SKM-1 (cell line): ENCODE measurements around the gene SRCIN1.
"Not testable (repeated sequence)": the region's sequence is repeated elsewhere in the genome, so short reads cannot be mapped to it uniquely, and the experiment has no call there.

ENCODE experiments used
- DNase-seq: peaks from one replicate; lab custom pipeline; 2025; ENCODE audit not compliant: unreplicated experiment; lab: John Stamatoyannopoulos, UW

Gene SRCIN1, protein sequence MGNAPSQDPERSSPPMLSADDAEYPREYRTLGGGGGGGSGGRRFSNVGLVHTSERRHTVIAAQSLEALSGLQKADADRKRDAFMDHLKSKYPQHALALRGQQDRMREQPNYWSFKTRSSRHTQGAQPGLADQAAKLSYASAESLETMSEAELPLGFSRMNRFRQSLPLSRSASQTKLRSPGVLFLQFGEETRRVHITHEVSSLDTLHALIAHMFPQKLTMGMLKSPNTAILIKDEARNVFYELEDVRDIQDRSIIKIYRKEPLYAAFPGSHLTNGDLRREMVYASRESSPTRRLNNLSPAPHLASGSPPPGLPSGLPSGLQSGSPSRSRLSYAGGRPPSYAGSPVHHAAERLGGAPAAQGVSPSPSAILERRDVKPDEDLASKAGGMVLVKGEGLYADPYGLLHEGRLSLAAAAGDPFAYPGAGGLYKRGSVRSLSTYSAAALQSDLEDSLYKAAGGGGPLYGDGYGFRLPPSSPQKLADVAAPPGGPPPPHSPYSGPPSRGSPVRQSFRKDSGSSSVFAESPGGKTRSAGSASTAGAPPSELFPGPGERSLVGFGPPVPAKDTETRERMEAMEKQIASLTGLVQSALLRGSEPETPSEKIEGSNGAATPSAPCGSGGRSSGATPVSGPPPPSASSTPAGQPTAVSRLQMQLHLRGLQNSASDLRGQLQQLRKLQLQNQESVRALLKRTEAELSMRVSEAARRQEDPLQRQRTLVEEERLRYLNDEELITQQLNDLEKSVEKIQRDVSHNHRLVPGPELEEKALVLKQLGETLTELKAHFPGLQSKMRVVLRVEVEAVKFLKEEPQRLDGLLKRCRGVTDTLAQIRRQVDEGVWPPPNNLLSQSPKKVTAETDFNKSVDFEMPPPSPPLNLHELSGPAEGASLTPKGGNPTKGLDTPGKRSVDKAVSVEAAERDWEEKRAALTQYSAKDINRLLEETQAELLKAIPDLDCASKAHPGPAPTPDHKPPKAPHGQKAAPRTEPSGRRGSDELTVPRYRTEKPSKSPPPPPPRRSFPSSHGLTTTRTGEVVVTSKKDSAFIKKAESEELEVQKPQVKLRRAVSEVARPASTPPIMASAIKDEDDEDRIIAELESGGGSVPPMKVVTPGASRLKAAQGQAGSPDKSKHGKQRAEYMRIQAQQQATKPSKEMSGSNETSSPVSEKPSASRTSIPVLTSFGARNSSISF

DNA sequence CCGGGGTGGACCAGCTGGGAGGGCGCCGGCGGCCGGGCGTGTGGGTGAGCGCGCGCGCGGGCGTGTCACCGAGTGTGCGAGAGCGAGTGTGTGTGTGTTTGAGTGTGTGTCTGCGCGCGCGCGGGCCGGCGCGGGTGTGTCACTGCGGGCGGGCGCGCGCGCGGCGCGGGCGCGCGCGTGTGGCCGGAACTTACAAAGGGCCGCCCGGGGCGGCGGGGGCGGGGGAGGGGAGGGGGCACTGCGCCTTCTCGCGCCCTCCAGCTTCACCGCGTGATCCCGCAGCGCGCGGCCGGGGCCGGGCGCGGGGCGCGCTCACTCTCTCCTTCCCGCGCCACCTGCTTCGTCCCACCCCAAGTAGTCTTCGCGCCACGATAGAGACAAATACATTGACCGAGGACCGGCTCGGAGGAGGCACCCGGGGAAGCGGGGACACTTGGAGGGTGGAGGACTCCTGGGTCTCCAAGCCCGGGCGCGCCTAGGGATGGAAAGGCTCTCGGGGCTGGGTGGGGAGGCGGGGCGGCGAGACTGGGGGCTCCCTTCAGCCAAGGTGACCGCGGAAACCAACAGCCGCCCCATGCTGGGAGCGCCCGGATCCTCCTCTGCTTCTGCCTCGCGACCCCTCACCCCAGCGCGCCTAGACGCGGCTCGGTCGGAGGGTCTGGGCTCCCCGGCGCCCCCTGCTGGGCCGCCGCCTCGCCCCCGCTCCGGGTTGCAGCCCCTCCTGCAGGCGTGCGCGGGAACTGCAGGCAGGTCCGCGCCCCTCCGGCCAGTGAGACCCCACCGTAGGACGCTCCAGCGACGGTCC, at the start of gene SRCIN1:
TSS of gene SRCIN1 (minus strand) at position 112 of the 805 bp plus-strand sequence. CDS start 247 bp downstream, outside the sequence.
- no peak for DNase-seq

DNA sequence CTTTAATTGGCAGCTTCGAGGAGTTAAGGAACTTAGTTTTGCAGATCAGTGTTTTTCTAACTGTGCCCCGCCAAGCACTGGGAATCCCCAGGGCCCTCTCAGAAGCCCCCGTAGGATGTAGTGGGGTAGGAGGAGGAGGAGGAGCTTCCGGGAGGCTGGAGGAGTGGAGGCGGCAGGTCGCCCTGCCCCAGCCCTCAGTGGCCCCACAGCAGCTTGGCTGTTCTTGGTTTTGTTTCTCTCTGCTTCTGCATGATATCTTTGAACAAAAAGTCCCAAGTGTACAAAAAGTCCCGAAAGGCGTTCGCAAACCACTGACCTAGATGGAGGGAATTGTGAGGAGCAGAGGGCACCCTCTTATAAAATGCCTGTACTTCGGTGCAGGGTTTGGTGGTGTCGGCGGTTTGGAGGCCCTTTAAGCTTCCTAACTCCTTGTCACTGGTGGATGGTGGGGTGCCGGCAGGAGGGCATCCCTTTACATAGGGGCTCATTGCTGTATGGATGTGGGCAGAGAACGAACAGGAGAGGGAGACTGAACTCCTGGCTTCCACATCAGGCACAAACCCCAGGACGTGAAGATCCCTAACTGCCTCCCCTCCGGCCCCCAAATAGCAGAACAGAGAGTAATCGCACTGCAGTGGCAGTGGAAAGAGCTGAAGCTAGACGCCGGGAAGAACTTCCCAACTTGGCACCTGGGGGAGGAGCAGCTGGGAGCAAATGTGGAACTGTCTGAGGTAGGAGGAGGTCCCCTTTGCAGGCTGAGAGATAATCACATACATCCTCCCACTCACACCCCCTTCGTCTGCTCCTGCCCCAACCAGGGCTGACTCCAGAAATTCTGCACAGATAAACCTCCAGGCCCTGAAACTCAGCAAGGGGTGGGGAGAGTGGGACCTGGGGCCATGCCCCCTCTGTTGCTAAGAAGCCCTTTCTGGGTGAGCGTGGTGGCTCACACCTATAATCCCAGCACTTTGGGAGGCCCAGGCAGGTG, 49.0 kb upstream of the SRCIN1 start:
- no peak for DNase-seq

DNA sequence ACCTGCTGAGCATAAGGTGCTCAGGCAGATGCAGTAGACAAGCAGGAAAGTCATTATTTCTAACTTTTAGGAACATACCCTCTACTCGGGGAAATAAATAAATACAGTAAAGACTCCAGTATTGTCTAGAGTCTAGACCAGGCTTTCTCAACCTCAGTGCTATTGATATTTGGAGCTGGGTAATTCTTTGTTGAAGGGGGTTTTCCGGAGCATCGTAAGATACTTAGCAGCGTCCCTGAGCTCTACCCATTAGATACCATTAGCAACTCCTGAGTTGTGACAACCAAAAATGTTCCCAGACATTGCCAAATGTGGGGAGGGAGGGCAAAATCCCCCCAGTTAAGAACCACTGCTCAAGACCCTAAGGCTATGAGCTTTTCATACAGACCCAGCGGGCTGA, 47.9 kb upstream of the SRCIN1 start:
- DNase-seq: no peak

DNA sequence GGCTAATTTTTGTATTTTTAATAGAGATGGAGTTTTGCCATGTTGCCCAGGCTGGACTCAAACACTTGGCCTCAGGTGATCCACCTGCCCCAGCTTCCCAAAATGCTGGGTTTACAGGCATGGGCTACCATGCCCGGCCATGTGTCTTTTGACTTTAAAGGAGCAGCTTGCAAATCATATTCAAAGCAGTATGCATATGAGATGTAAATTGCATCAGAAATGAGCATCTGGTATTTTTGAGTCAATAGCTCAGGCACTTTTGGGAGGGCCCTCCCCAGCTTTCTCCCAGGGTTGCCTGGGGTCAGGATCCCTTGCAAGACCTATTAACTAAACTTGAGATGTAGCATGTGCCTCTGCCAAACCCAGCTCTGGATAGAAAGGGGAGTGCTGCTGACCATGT, 47.5 kb upstream of the SRCIN1 start:
- no peak for DNase-seq

DNA sequence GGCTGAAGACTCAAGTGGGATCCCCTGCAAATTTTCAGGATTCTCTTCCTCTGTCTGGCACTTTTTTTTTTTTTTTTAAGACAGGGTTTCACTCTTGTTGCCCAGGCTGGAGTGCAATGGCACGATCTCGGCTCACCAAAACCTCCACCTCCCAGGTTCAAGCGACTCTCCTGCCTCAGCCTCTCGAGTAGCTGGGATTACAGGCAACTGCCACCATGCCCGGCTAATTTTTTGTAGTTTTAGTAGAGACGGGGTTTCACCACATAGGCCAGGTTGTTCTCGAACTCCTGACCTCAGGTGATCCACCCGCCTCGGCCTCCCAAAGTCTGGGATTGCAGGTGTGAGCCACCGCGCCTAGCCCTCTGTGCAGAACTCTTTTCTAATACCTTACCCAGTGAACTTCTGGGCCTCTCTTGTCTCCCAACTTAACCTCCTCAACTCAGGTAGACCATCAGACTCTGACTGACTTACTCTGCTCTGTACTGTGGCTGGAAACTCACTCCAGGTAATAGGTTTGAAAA, 45.0 kb upstream of the SRCIN1 start:
- not testable (repeated sequence) for DNase-seq

DNA sequence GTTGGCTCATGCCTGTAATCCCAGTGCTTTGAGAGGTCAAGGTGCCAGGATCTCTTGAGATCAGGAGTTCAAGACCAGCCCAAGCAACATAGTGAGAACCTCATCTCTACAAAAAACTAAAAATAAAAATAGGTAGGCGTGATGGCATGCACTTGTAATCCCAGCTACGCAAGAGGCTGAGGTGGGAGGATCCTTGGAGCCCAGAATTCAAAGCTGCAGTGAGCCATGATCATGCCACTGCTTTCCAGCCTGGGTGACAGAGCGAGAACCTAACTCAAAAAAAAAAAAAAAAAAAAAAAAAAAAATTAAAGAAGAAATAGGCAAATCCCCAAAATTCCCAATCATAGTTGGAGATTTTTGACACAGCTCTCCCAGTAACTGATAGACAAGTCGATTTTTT, 32.2 kb upstream of the SRCIN1 start:
- no peak for DNase-seq

DNA sequence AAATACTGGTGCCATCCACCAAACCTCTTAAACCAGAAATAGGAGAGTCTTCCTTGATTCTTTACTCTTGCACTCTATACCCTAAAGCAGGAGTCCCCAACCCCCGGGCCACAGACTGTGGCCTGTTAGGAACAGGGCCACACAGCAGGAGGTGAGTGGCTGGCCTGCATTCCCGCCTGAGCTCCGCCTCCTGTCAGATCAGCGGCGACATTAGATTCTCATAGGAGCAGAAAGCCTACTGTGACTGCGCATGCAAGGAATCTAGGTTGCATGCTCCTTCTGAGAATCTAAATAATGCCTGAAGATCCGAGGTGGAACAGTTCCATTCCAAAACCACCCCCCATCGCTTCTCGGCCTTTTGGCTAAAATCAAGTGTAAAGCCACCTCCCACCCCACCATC, 30.3 kb upstream of the SRCIN1 start:
- no peak for DNase-seq

DNA sequence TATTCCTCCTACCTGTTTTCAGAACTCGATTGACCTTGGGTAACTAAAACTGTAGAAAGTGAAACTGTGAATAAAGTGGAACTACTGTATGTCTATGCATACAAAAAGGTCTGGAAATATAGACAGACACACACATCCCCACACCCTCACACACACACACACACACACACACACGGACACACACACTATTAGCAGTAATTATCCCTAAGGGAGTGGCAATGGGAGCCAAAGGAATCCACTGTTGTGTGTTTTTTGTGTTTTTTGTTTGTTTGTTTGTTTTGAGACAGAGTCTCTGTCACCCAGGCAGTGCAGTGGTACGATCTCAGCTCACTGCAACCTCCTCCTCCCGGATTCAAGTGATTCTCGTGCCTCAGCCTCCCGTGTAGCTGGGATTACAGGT, 26.6 kb upstream of the SRCIN1 start:
- DNase-seq: no peak

DNA sequence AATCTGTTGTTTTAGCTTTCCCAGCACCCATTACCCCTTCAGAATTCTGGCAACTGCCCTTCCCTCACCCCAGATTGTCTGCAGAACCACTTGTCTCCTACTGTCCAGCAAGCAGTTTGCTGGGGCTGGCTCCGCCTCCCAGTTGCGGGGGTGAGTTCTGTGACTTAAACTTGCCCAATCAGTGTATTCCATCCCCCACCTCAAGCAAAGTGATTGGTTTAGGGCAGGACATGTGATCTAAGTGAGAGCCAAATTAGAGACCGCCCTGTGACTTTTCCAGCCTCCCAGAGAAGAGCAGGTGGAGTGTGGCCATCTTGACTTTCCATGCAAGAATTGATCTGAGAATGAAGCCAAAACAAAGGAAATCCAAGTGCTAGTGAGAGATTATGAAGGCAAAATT, 22.7 kb upstream of the SRCIN1 start:
- no peak for DNase-seq

DNA sequence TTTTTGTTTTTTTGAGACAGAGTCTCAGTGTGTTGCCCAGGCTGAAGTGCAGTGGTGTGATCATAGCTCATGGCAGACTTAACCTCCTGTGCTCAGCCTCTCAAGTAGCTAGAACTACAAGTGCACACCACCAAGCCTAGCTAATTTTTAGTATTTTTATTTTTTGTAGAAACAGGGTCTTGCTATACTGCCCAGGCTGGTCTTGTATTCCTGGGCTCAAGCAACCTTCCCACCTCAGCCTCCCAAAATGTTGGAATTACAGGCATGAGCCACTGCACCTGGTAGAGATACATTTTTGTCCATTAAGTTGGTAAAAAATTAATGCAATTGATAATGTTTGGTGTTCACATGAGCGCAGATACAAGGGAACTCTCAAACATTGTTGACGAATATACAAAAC, 22.2 kb upstream of the SRCIN1 start:
- DNase-seq: no peak

DNA sequence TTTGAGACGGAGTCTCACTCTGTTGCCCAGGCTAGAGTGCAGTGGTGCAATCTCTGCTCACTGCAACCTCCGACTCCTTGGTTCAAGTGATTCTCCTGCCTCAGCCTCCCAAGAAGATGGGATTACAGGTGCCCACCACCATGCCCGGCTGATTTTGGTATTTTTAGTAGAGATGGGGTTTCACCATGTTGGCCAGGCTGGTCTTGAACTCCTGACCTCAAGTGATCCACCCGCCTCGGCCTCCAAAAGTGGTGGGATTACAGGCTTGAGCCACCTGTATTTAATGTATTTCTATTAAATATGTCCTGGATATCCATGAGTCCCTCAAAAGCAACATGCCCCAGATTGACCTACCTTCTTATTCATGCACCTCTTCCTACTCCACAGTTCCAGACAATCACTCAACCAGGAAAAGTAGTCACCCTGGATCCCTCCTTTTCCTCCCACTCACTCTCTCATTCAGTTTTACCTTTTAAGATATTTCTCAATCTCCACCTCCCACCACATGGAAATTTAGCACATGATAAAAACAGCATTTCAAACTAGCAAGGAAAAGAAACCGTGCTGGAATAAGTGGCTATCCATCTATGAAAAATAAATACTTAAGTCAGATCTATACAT, 21.0 kb upstream of the SRCIN1 start:
- not testable (repeated sequence) for DNase-seq

DNA sequence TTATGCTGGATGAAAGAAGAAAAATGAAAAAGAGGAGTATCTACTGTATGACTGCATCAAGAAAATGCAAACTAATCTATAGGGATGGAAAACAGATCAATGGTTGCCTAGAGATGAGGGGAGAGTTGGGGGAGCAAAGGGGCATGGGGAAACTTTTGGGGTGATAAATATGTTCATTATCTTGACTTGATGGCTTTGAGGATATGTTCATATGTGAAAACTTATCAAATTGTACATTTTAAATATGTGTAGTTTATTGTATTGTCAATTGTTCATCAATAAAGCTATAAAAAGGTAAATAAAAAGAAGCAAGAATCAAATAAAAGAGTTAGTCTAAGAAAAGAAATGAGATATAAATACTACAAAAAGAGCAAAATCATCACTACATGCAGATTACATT, 19.7 kb upstream of the SRCIN1 start:
- DNase-seq: no peak

DNA sequence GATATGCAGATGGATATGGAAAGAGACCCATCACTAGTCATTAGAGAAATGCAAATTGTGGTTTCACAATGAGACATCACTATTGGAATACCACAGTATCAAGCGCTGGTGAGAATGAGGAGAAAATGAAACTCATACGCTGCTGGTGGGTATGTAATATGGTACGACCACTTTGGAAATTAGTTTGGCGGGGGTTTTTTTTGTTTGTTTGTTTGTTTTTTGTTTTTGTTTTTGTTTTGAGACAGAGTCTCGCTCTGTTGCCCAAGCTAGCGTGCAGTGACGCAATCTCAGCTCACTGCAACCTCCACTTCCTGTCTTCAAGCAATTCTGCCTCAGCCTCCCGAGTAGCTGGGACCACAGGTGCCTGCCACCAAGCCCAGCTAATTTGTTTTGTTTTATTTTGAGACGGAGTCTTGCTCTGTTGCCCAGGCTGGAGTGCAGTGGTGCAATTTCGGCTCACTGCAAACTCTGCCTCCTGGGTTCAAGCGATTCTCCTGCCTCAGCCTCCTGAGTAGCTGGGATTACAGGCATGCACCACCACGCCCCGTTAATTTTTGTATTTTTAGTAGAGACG, 19.1 kb upstream of the SRCIN1 start:
- not testable (repeated sequence) for DNase-seq

DNA sequence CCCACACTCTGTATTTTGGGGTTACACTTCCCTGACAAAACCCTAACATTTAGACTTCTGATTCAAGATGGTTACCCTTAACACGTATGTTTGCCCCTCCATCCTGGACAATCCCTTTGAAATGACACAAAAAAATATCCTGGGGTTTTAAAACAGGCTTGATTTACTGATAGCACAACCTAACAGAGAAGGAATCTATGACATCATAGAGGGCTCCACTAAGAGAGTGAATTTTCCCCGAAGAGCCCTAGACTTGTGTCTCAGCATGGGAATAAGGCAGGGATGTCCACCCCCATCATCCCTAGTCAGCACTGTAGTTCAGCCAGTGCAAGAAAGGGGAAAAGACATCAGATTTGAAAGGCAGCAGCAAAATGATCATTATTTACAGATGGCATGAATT, 15.8 kb upstream of the SRCIN1 start:
- DNase-seq: no peak

DNA sequence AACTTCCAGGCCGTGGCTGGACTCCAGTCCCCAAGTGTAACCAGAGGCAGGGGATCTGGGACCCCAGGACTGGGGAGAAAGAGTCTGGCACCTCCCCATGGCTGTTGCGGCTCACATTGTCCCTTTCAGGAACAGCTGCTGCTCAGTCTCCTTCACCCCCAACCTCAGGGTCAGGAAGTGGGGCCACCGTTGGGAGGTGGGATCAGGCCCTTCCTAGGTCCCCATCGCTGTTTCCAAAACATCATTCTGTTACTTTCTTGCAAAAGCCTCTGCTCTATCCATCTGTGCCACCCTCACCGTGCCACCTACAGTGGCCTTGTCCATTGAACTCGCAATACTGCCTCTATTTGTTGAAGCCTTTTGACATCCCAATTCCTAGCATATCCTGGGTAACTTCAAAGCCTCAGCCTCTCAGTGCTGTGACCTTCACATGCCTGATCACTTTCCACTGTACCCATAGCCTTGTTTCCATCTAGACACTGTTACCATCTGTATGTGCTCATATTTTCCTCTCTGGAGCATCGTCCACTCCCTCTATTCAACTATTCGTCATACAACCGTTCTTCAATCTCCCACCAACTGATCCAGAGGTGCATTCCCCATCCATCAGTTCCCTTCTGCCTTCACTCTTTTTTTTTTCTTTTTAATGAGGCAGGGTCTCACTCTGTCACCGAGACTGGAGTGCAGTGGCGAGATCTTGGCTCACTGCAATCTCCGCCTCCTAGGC, 15.0 kb upstream of the SRCIN1 start:
- DNase-seq: no peak

DNA sequence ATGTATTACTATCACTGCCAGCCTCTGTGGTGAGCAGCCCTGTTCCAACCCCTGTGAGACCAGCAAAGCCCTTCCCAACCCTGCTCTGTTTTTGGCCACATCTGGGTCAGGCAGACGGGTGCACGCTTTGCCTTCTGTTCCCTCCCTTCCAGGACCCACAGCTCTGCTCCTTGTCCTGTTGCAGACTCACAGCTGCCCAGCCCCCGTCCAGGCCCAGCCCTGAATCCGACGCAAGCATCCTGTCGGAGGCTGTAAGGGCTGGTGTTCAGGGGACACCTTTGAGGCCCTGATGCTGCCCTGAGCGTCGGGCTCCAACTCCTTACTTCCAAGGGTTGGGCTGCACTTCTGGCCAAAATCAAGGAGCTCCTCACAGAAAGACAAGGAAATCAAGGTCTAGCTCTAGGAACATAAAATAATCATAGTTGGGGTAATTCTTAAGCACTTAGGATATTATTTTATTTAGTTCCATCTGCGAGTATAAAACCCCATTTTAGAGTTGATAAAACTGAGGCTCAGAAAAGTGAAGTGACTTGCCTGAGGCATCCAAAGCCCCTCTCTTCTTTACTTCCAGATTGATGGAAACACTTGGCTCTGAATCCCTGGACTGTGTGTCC, 14.3 kb upstream of the SRCIN1 start:
- no peak for DNase-seq

DNA sequence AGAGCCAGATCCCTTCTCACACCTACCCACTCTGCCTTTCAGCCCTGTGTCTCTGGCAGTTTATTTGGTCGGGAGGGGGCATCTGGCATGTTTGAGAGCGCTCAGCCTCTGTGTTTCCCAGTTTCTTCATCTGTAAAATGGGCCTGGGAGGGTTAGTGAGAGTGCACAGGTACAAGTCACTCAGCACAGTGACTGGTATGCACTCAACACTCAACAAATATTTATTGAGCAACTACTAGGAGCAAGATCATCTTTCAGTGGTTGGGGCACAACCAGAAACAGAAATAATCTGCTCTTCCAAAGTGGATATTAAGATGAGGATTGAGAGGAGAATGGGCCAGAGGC, 13.7 kb upstream of the SRCIN1 start:
- no peak for DNase-seq
